Body of pancreas (tissue), 4 donors: ENCODE results near the gene GNAT3.

Source experiments
- POLR2A ChIP-seq, 3 donors: fragments of 450-650 bp; IDR thresholded peaks; one replicate each; pipeline ENCODE4 v1.6.1; 2016; ENCODE audit warnings: antibody characterized with exemption in 3 of 3, mild to moderate bottlenecking in 2 of 3
- TF ChIP-seq, protein P1 (sequence below), 7 experiments: fragments of 450-650 bp in 4 of 7; fragments of 200-600 bp in 3 of 7; sonication (generic) in 3 of 7; IDR thresholded peaks; one replicate each; pipeline ENCODE4 v1.5.1; 2016 to 2019; ENCODE audit warnings: antibody characterized with exemption in 7 of 7

DNA sequence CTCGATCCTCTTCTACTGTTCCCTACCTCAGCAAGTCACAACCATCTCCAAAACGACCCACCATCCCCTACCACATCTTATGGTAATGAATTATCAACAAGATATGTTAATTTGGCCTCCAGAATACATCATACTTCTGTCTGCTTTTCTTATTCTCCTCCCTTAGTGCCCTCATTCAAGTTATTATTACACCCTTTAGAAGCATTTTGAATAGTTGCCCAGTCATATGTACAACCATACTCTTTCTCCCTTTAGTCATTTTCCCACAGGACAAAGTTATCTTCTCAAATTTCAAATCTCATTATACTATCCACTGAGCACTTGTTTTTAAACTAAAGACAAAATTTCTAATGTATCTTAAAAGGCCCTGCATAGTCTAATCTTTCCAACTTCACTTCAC is 71.0 kb downstream of the GNAT3 start:
- TF ChIP-seq POLR2A (IDR thresholded peaks at IDR 0.05): no peak
- TF ChIP-seq, protein P1, sequence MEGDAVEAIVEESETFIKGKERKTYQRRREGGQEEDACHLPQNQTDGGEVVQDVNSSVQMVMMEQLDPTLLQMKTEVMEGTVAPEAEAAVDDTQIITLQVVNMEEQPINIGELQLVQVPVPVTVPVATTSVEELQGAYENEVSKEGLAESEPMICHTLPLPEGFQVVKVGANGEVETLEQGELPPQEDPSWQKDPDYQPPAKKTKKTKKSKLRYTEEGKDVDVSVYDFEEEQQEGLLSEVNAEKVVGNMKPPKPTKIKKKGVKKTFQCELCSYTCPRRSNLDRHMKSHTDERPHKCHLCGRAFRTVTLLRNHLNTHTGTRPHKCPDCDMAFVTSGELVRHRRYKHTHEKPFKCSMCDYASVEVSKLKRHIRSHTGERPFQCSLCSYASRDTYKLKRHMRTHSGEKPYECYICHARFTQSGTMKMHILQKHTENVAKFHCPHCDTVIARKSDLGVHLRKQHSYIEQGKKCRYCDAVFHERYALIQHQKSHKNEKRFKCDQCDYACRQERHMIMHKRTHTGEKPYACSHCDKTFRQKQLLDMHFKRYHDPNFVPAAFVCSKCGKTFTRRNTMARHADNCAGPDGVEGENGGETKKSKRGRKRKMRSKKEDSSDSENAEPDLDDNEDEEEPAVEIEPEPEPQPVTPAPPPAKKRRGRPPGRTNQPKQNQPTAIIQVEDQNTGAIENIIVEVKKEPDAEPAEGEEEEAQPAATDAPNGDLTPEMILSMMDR (IDR thresholded peaks at IDR 0.05): no peak
